Sigmoid colon (tissue), 3 donors: ENCODE data around the gene HSD17B2.

ENCODE experiments used
- POLR2A ChIP-seq, 2 donors: fragments of 450-650 bp; IDR thresholded peaks; one replicate each; pipeline ENCODE4 v1.6.1; 2016; ENCODE audit warnings: antibody characterized with exemption in 2 of 2, mild to moderate bottlenecking in 2 of 2, moderate library complexity in 2 of 2
- TF ChIP-seq, protein P1 (sequence below), 4 experiments: fragments of 450-650 bp in 3 of 4; fragments of 200-600 bp in 1 of 4; IDR thresholded peaks; one replicate each; pipeline ENCODE4 v1.5.1; 2016 to 2019; ENCODE audit warnings: antibody characterized with exemption in 4 of 4, mild to moderate bottlenecking in 3 of 4, moderate library complexity in 2 of 4

DNA sequence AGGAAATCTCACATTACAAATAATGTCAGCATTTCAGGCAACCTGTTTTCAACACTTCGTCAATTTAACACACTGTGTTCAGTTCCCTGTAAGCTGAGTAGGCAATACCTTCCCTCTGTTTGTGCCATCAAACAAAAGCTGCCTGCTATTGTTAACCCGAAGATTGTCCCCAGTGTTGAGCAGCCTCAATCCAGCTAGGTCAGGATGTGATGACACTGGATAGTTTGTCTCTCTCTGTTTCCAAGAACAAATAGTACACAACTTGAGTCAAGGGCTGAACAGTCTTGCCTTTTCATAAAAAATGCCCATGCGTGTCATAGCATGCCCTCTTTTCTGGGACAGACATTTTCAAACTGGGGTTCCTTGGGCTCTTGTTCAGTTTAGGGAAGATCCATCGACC lies 36.4 kb downstream of the HSD17B2 start:
- TF ChIP-seq, protein P1, sequence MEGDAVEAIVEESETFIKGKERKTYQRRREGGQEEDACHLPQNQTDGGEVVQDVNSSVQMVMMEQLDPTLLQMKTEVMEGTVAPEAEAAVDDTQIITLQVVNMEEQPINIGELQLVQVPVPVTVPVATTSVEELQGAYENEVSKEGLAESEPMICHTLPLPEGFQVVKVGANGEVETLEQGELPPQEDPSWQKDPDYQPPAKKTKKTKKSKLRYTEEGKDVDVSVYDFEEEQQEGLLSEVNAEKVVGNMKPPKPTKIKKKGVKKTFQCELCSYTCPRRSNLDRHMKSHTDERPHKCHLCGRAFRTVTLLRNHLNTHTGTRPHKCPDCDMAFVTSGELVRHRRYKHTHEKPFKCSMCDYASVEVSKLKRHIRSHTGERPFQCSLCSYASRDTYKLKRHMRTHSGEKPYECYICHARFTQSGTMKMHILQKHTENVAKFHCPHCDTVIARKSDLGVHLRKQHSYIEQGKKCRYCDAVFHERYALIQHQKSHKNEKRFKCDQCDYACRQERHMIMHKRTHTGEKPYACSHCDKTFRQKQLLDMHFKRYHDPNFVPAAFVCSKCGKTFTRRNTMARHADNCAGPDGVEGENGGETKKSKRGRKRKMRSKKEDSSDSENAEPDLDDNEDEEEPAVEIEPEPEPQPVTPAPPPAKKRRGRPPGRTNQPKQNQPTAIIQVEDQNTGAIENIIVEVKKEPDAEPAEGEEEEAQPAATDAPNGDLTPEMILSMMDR (IDR thresholded peaks at IDR 0.05): no peak
- TF ChIP-seq POLR2A (IDR thresholded peaks at IDR 0.05): no peak
